Bone marrow (tissue), 2 donors: ENCODE results near the gene JAKMIP3.

Experiments
- DNase-seq, 2 donors: peaks; one replicate each; lab custom pipeline; 2025; lab: John Stamatoyannopoulos, UW

JAKMIP3 gene

GRCh38 chr10:132111121-132111731 is 45.5 kb downstream of the JAKMIP3 start:
- DNase-seq = no peak

GRCh38 chr10:132111871-132112341 is 46.2 kb downstream of the JAKMIP3 start:
- no peak for DNase-seq

DNA sequence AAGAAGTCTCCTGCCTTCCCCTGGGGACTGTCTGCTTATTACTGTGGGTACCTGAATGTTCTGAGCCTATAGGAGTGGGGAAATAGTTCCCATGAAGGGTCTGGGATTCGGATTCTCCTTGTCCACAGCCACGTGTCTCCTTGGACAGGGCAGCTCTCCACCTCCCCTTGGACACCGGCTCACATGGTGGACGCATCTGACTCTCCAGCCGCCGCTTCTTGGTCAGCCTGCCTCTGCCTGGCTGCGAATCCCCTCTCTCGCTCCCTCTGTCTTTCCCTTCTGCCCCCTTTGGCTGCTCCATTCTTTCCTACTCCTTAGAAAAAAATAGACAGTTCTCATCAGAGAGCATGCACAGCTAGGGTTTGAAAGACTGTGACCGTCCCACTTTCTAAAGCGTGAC is 46.9 kb downstream of the JAKMIP3 start:
- no peak for DNase-seq

- DNase-seq = no peak
Observed at GRCh38 chr10:132113206-132113605, 47.5 kb downstream of the JAKMIP3 start.

- DNase-seq = no peak
Observed at GRCh38 chr10:132113766-132114365, 48.1 kb downstream of the JAKMIP3 start.

- no peak for DNase-seq
Observed at GRCh38 chr10:132114953-132115520, 49.3 kb downstream of the JAKMIP3 start.
